Measurements from ENCODE around the gene ZBTB48.

DNA sequence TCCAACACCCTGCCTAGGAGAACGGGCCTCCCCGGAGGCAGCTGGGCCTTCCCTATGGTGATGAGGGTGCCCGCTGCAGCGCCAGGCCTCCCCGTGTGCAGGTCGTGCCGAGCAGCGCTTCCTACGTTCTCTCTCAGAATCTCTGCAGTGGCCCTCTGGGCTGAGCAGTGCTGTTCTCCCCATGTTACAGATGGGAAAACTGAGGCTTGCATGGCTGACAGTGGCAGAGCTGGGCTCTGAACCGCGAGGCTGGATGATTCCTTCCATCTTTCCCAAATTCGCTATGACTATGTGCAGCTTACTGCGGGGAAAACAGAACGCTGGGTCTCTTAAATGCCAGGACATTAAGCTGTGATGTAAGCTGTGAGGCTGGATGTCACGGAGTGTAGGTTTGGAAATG lies 14.0 kb downstream of the ZBTB48 start:
- TF ChIP-seq, protein P1, sequence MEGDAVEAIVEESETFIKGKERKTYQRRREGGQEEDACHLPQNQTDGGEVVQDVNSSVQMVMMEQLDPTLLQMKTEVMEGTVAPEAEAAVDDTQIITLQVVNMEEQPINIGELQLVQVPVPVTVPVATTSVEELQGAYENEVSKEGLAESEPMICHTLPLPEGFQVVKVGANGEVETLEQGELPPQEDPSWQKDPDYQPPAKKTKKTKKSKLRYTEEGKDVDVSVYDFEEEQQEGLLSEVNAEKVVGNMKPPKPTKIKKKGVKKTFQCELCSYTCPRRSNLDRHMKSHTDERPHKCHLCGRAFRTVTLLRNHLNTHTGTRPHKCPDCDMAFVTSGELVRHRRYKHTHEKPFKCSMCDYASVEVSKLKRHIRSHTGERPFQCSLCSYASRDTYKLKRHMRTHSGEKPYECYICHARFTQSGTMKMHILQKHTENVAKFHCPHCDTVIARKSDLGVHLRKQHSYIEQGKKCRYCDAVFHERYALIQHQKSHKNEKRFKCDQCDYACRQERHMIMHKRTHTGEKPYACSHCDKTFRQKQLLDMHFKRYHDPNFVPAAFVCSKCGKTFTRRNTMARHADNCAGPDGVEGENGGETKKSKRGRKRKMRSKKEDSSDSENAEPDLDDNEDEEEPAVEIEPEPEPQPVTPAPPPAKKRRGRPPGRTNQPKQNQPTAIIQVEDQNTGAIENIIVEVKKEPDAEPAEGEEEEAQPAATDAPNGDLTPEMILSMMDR (IDR thresholded peaks at IDR 0.05) = no peak
- TF ChIP-seq EP300 (IDR thresholded peaks at IDR 0.05) (no peak), POLR2A (IDR thresholded peaks at IDR 0.05) (no peak)

Data from stomach (tissue), 4 donors.